B cell (primary cell): ENCODE measurements around the gene LHX2. TPM values are rescaled to one million over a fixed set of nuclear protein-coding genes. Genes with fewer than 3 reads are reported as not detected.

ENCODE experiments used
- ATAC-seq: fragments of 200-7000 bp; cut with Tn5 transposase; one replicate; pipeline ENCODE4 v1.10.0; 2021; ENCODE audit warnings: low read depth, mild to moderate bottlenecking, moderate number of reproducible peaks, moderate library complexity
- CTCF ChIA-PET: fragments of 350-600 bp; sonication (Branson Sonifier 250); formaldehyde crosslinking; loops from one replicate; lab custom pipeline; 2021; ENCODE audit warnings: antibody characterized with exemption, inconsistent platforms; lab: Charles Lee
- POLR2A ChIA-PET: fragments of 350-600 bp; sonication (Branson Sonifier 250); formaldehyde crosslinking; loops from one replicate; lab custom pipeline; 2021; ENCODE audit warnings: antibody characterized with exemption; lab: Charles Lee
- DNase-seq: peaks from one replicate; pipeline ENCODE4 v3.0.0; 2013
- H2AFZ ChIP-seq: 2 replicates; pipeline ENCODE4 v1.6.1; 2012; ENCODE audit warnings: mild to moderate bottlenecking, low read depth, low read length; ENCODE audit not compliant: insufficient read depth, poor library complexity, severe bottlenecking
- H3K27ac ChIP-seq, 2 donors: 1 replicate in 1 of 2; 2 replicates in 1 of 2; pipeline ENCODE4 v1.5.1; 2012 to 2013; ENCODE audit warnings: low read length in 2 of 2, mild to moderate bottlenecking in 2 of 2, moderate library complexity in 1 of 2
- H3K27me3 ChIP-seq, 4 experiments: fragments of 200-600 bp in 1 of 4; sonication (generic) in 1 of 4; replicated peaks in 1 of 4; 1 replicate in 2 of 4; 2 replicates in 2 of 4; pipeline versions ENCODE4 v1.6.1 to v1.7.0; 2013 to 2016; ENCODE audit warnings: low read length in 3 of 4, mild to moderate bottlenecking in 2 of 4, mixed read lengths in 1 of 4, moderate library complexity in 1 of 4; ENCODE audit not compliant: insufficient read depth in 4 of 4, control insufficient read depth in 3 of 4; ENCODE audit errors: control extremely low read depth in 1 of 4
- H3K36me3 ChIP-seq, 2 experiments: replicated peaks in 1 of 2; 1 replicate in 1 of 2; 2 replicates in 1 of 2; pipeline versions ENCODE4 v1.6.1 to v1.7.1; 2013; ENCODE audit warnings: low read length in 1 of 2; ENCODE audit not compliant: insufficient read depth in 2 of 2, control insufficient read depth in 1 of 2; ENCODE audit errors: control extremely low read depth in 1 of 2, extremely low read depth in 1 of 2
- H3K4me1 ChIP-seq, 2 donors: fragments of 200-600 bp in 1 of 2; sonication (generic) in 1 of 2; 1 replicate in 1 of 2; 2 replicates in 1 of 2; pipeline versions ENCODE4 v1.5.1 to v1.6.1; 2013 to 2017; ENCODE audit warnings: low read length in 2 of 2; ENCODE audit not compliant: control insufficient read depth in 2 of 2, insufficient read depth in 2 of 2
- H3K4me2 ChIP-seq: replicated peaks from 2 replicates; pipeline ENCODE3; 2012; ENCODE audit warnings: mild to moderate bottlenecking, low read depth, low read length; ENCODE audit not compliant: poor library complexity, severe bottlenecking
- H3K4me3 ChIP-seq, 5 experiments: fragments of 200-600 bp in 1 of 5; sonication (generic) in 1 of 5; 1 replicate in 3 of 5; 2 replicates in 2 of 5; pipeline versions ENCODE4 v1.5.1 to v1.7.0; 2011 to 2016; ENCODE audit warnings: low read length in 4 of 5, mild to moderate bottlenecking in 4 of 5, low read depth in 2 of 5, control low read depth in 1 of 5, moderate library complexity in 1 of 5; ENCODE audit not compliant: insufficient read depth in 1 of 5; ENCODE audit errors: control extremely low read depth in 1 of 5, extremely low read depth in 1 of 5
- H3K79me2 ChIP-seq: fragments of 200-600 bp; sonication (generic); one replicate; pipeline ENCODE4 v1.6.0; 2016; ENCODE audit warnings: low read length; ENCODE audit not compliant: control insufficient read depth, insufficient read depth
- H3K9ac ChIP-seq: fragments of 200-600 bp; sonication (generic); 2 replicates; pipeline ENCODE4 v1.6.1; 2017; ENCODE audit warnings: mild to moderate bottlenecking, low read length, moderate library complexity
- H3K9me3 ChIP-seq, 3 donors: one replicate each; pipeline versions ENCODE4 v1.6.1 to v1.7.1; 2013; ENCODE audit warnings: low read length in 2 of 3; ENCODE audit not compliant: control insufficient read depth in 2 of 3, insufficient read depth in 1 of 3; ENCODE audit errors: control extremely low read depth in 1 of 3
- H4K20me1 ChIP-seq: 2 replicates; pipeline ENCODE4 v1.6.0; 2012; ENCODE audit warnings: mild to moderate bottlenecking, low read length; ENCODE audit not compliant: insufficient read depth, control insufficient read depth, poor library complexity, severe bottlenecking
- H3K27ac Mint-ChIP-seq: one replicate; pipeline ENCODE4 v1.8.0; 2021; ENCODE audit warnings: mixed read lengths
- H3K27me3 Mint-ChIP-seq: one replicate; pipeline ENCODE4 v1.8.0; 2021; ENCODE audit warnings: mixed read lengths
- H3K4me1 Mint-ChIP-seq: one replicate; pipeline ENCODE4 v1.8.0; 2021; ENCODE audit warnings: mixed read lengths
- H3K4me3 Mint-ChIP-seq: one replicate; pipeline ENCODE4 v1.8.0; 2021; ENCODE audit warnings: mixed read lengths
- H3K9me3 Mint-ChIP-seq: one replicate; pipeline ENCODE4 v1.8.0; 2022; ENCODE audit warnings: mixed read lengths; ENCODE audit not compliant: insufficient read depth
- CTCF ChIP-seq: fragments of 200-600 bp; IDR thresholded peaks from one replicate; pipeline ENCODE4 v1.8.0; 2022; ENCODE audit warnings: antibody characterized with exemption, mild to moderate bottlenecking
- EZH2 ChIP-seq: IDR thresholded peaks from 2 replicates; pipeline ENCODE4 v1.6.1; 2012; ENCODE audit warnings: borderline replicate concordance, low read depth, mild to moderate bottlenecking, moderate library complexity, low read length; ENCODE audit not compliant: insufficient read depth, poor library complexity, severe bottlenecking
- WGBS: methylation state at CpG from one replicate; pipeline ENCODE4 v1.1.5; 2013; ENCODE audit warnings: missing lambda C conversion rate; ENCODE audit not compliant: insufficient coverage; 5-methylcytosine and 5-hydroxymethylcytosine counted together
- intact Hi-C: fragments of 100-400 bp; cut with micrococcal nuclease; formaldehyde crosslinking; loops from one replicate; pipeline ENCODE4 v1.10.0; 2022
- polyA plus RNA-seq: library from polyadenylated mRNA; depleted of rRNA; stranded (reverse); fragments of >200 nt; gene quantifications from 2 replicates; pipeline ENCODE4 v1.2.3, GENCODE V29; 2012
- total RNA-seq, 2 donors: library from RNA; stranded (reverse); fragments of 120-200 nt in 1 of 2; gene quantifications; 1 replicate in 1 of 2; 2 replicates in 1 of 2; pipeline versions ENCODE4 v1.2.3 to v1.2.4, GENCODE V29; 2013 to 2022

LHX2 gene
- total and polyA plus RNA-seq, 2 donors (not counting 1 experiment from before 2014, with no cell fraction given), result 0.66 TPM; not detected in 1

DNA sequence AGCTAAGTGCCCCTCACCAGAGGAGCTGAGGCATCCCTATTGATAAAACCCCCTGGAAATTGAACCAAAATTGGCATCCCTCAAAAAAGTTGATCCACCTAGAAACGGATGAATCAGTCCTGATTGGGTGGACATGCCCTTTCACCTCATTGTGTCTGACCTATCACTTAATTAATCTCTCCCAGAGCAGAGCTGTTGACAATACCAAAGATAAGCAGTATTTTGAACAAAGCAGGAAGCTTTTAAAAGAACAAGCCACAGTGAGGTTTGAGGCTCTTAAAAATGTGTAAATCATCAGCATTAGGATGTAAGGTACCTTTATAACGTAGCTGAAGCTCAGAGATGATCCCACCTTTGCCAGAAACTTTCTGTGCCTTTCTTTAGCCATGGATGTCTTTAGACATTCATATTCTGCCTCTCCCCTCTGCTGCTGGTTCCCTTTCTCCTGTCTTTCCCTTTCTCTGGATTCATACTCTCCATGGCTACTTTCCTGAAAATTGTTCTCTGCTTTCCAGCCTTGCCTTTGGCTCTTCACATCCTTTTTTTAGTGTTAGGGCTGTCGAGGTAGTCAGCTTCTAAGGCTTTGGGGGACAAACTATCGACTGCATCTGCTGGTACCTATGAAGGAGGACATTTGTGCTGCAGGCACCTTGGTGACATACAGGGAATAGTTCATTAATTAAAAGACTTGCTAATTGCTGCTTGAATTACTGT lies 7.8 kb upstream of the LHX2 start:
- DNase-seq (no peak), ATAC-seq (no peak)
- Histone ChIP-seq H3K36me3 (no peaks in the 10 kb centered on the region), H3K4me2 (no peak overlapping the region), H3K4me1 (peaks cover 40 to 52% of the 10 kb centered on the region in 2 donors), H3K4me3 (no peak overlapping the region), H3K9ac (no peak overlapping the region), H3K79me2 (no peaks in the 10 kb centered on the region), H3K9me3 (peaks cover 2 to 14% (median 2%) of the 10 kb centered on the region in 3 donors), H3K27ac (no peak overlapping the region), H3K27me3 (peaks cover 3 to 90% (median 84%) of the 10 kb centered on the region in 4 experiments), H2AFZ (no peak overlapping the region), H4K20me1 (no peaks in the 10 kb centered on the region)
- ChIA-PET POLR2A (interaction anchor here (2.0 kb wide), 1 partner anchor 15 kb away, joined by 7 read pairs; no protein-coding TSS in a partner anchor), CTCF (interaction anchor here (1.1 to 1.2 kb wide), 2 partner anchors 7 to 11 kb away, joined by 3 to 5 read pairs; no protein-coding TSS in a partner anchor)
- 21% methylated on average over 2 of the region's 4 CpGs for WGBS
- TF ChIP-seq EZH2 (no peak), CTCF (no peak)
- H3K4me3 Mint-ChIP-seq, result no peak overlapping the region
- peaks cover 86% of the 10 kb centered on the region for H3K27me3 Mint-ChIP-seq
- intact Hi-C loops, result loop anchor here (2.0 kb wide), 1 partner anchor 459 kb away; no protein-coding TSS in a partner anchor
- H3K9me3 Mint-ChIP-seq, result no peaks in the 10 kb centered on the region
- H3K4me1 Mint-ChIP-seq, result peaks cover 35% of the 10 kb centered on the region
- no peak overlapping the region for H3K27ac Mint-ChIP-seq

- no peaks in the 10 kb centered on the region for H3K79me2 ChIP-seq
- no peak overlapping the region for H3K27ac ChIP-seq
- CTCF ChIA-PET, result interaction anchor here (0.6 to 1.2 kb wide), 2 partner anchors 8 to 1187 kb away, joined by 3 read pairs; no protein-coding TSS in a partner anchor
- H3K9ac ChIP-seq, result no peak overlapping the region
- peaks cover 88% of the 10 kb centered on the region for H3K27me3 Mint-ChIP-seq
- H3K9me3 ChIP-seq, result peaks cover 2 to 22% (median 5%) of the 10 kb centered on the region in 3 donors
- TF ChIP-seq EZH2 (no peak), CTCF (no peak)
- intact Hi-C loops, result no loop called here
- 0% methylated on average over 1 of the region's 4 CpGs for WGBS
- H3K4me3 Mint-ChIP-seq, result no peak overlapping the region
- no peaks in the 10 kb centered on the region for H3K9me3 Mint-ChIP-seq
- H3K4me1 ChIP-seq, result peaks cover 43 to 55% of the 10 kb centered on the region in 2 donors
- H2AFZ ChIP-seq, result no peak overlapping the region
- no peak overlapping the region for H3K4me2 ChIP-seq
- peaks cover 3 to 93% (median 86%) of the 10 kb centered on the region in 4 experiments for H3K27me3 ChIP-seq
- ATAC-seq (no peak), DNase-seq (no peak)
- no peak overlapping the region for H3K4me3 ChIP-seq
- peaks cover 37% of the 10 kb centered on the region for H3K4me1 Mint-ChIP-seq
- no peaks in the 10 kb centered on the region for H3K36me3 ChIP-seq
- H4K20me1 ChIP-seq, result no peaks in the 10 kb centered on the region
- POLR2A ChIA-PET, result interaction anchor here (2.0 kb wide), 1 partner anchor 14 kb away, joined by 7 read pairs; no protein-coding TSS in a partner anchor
- H3K27ac Mint-ChIP-seq, result no peak overlapping the region
Observed at GRCh38 chr9:124004593-124004992, 7.0 kb upstream of the LHX2 start.
